A673 (cell line): ENCODE results near the gene RTN4RL1. TPM values are rescaled to one million over a fixed set of nuclear protein-coding genes. Genes with fewer than 3 reads are reported as not detected.

Source experiments
- BruUV-seq: library from RNA; stranded (reverse); fragments of 400-500 nt; replicated peaks from 2 replicates; lab custom pipeline; 2021; lab: Mats Ljungman, UMichigan
- CTCF ChIA-PET: fragments of 300-600 bp; sonication (Branson Sonifier 250); formaldehyde crosslinking; loops from one replicate; lab custom pipeline; 2022; ENCODE audit warnings: antibody characterized with exemption; lab: Charles Lee
- POLR2A ChIA-PET: fragments of 300-600 bp; sonication (Branson Sonifier 250); formaldehyde crosslinking; loops from one replicate; lab custom pipeline; 2022; ENCODE audit warnings: antibody characterized with exemption; ENCODE audit not compliant: low non-redundant PET; lab: Charles Lee
- DNase-seq: peaks from one replicate; pipeline ENCODE4 v3.0.0-alpha.2; 2015; ENCODE audit warnings: low spot score
- H3K27ac ChIP-seq: fragments of 200-600 bp; sonication (generic); 2 replicates; pipeline ENCODE4 v1.5.1; 2016; ENCODE audit warnings: mixed run types, low read depth, mild to moderate bottlenecking, mixed read lengths, antibody characterized with exemption, low read length; ENCODE audit not compliant: poor library complexity, severe bottlenecking
- H3K27me3 ChIP-seq: fragments of 200-600 bp; sonication (generic); replicated peaks from 2 replicates; pipeline ENCODE4 v1.6.1; 2017; ENCODE audit warnings: mixed run types, low read depth, mild to moderate bottlenecking, mixed read lengths, antibody characterized with exemption, low read length; ENCODE audit not compliant: insufficient read depth, poor library complexity
- H3K36me3 ChIP-seq: fragments of 200-600 bp; sonication (generic); 2 replicates; pipeline ENCODE4 v1.6.1; 2016; ENCODE audit warnings: mixed run types, mild to moderate bottlenecking, mixed read lengths, antibody characterized with exemption, low read length; ENCODE audit not compliant: insufficient read depth, poor library complexity, severe bottlenecking
- H3K4me1 ChIP-seq: fragments of 200-600 bp; sonication (generic); 2 replicates; pipeline ENCODE4 v1.6.1; 2017; ENCODE audit warnings: mixed run types, mild to moderate bottlenecking, mixed read lengths, antibody characterized with exemption, low read length; ENCODE audit not compliant: insufficient read depth, poor library complexity, severe bottlenecking
- H3K4me3 ChIP-seq: fragments of 200-600 bp; sonication (generic); 2 replicates; pipeline ENCODE4 v1.5.1; 2016; ENCODE audit warnings: low read depth, mixed run types, mild to moderate bottlenecking, mixed read lengths, low read length; ENCODE audit not compliant: poor library complexity, severe bottlenecking
- H3K9me3 ChIP-seq: fragments of 200-600 bp; sonication (generic); 2 replicates; pipeline ENCODE4 v1.6.1; 2016; ENCODE audit warnings: mixed run types, low read depth, mild to moderate bottlenecking, mixed read lengths, antibody characterized with exemption, low read length; ENCODE audit not compliant: poor library complexity, severe bottlenecking
- CTCF ChIP-seq: fragments of 300-800, 200-600 bp; sonication (generic); conservative IDR thresholded peaks from 2 replicates; pipeline ENCODE4 v1.5.1; 2017; ENCODE audit warnings: low read depth, mild to moderate bottlenecking, antibody characterized with exemption, low read length, moderate library complexity, mixed read lengths
- EZH2 ChIP-seq: fragments of 200-600 bp; sonication (generic); IDR thresholded peaks from 2 replicates; pipeline ENCODE4 v1.6.1; 2017; ENCODE audit warnings: borderline replicate concordance, low read depth, mild to moderate bottlenecking, mixed read lengths, antibody characterized with exemption, low read length; ENCODE audit not compliant: poor library complexity, severe bottlenecking
- intact Hi-C: fragments of 100-400 bp; cut with micrococcal nuclease; formaldehyde crosslinking; loops from one replicate; pipeline ENCODE4 v1.10.0; 2022; ENCODE audit not compliant: unreplicated experiment
- total RNA-seq: library from RNA; stranded (reverse); gene quantifications from 2 replicates; pipeline ENCODE4 v1.2.3, GENCODE V29; 2021

Gene RTN4RL1
- total RNA-seq, 1 experiment from 2014 or later, result 0.80 TPM

- DNase-seq, result no peak
- TF ChIP-seq EZH2, result no peak
- TF ChIP-seq CTCF, result no peak
- intact Hi-C loops, result no loop called here
- Histone ChIP-seq H3K27me3 (no peaks in the 10 kb centered on the region), H3K9me3 (no peaks in the 10 kb centered on the region), H3K4me3 (no peak overlapping the region), H3K4me1 (peaks cover 13% of the 10 kb centered on the region), H3K36me3 (no peaks in the 10 kb centered on the region), H3K27ac (no peak overlapping the region)
- no TSS peak for BruUV-seq
- ChIA-PET POLR2A (no interaction called here), CTCF (no interaction called here)
Observed at GRCh38 chr17:1912146-1912545, 113.0 kb downstream of the RTN4RL1 start.

- Histone ChIP-seq H3K4me3 (no peak overlapping the region), H3K27me3 (no peaks in the 10 kb centered on the region), H3K27ac (no peak overlapping the region), H3K9me3 (no peaks in the 10 kb centered on the region), H3K36me3 (no peaks in the 10 kb centered on the region), H3K4me1 (peaks cover 13% of the 10 kb centered on the region)
- no peak for DNase-seq
- BruUV-seq, result no TSS peak
- intact Hi-C loops, result loop anchor here (2.0 to 5.0 kb wide), 2 partner anchors 132 to 335 kb away; partner anchors contain the start of gene OVCA2
- CTCF ChIA-PET, result interaction anchor here (0.5 kb wide), 1 partner anchor 122 kb away, joined by 3 read pairs; no protein-coding TSS in a partner anchor
- no peak for TF ChIP-seq CTCF
- no peak for TF ChIP-seq EZH2
- POLR2A ChIA-PET, result no interaction called here
Observed at GRCh38 chr17:1909985-1910384, 115.1 kb downstream of the RTN4RL1 start.

- no peak overlapping the region for H3K27ac ChIP-seq
Observed at GRCh38 chr17:1908699-1909309, 116.3 kb downstream of the RTN4RL1 start.

More at GRCh38 chr17:1908699-1909309, 116.3 kb downstream of the RTN4RL1 start:
- peak; percentile 90 for DNase-seq
- H3K36me3 ChIP-seq, result no peaks in the 10 kb centered on the region
- no peaks in the 10 kb centered on the region for H3K9me3 ChIP-seq
- no peaks in the 10 kb centered on the region for H3K27me3 ChIP-seq
- TF ChIP-seq EZH2 (no peak), CTCF (peak; percentile 82)
- intact Hi-C loops, result loop anchor here (1.0 to 5.0 kb wide), 3 partner anchors 116 to 336 kb away; partner anchors contain the start of genes OVCA2 and RTN4RL1
- peak overlapping the region; percentile 44 for H3K4me3 ChIP-seq
- POLR2A ChIA-PET, result interaction anchor here (0.6 kb wide), 1 partner anchor 243 kb away, joined by 3 read pairs; no protein-coding TSS in a partner anchor
- BruUV-seq, result no TSS peak
- CTCF ChIA-PET, result interaction anchor here (0.6 to 1.4 kb wide), 12 partner anchors 12 to 548 kb away, joined by 3 to 20 read pairs (median 4); partner anchors contain the start of genes OVCA2 and RTN4RL1
- peaks cover 13% of the 10 kb centered on the region for H3K4me1 ChIP-seq
